HG03175 (cell line): ENCODE data around the gene ZNF511.

Source experiments
- ATAC-seq: cut with Tn5 transposase; IDR thresholded peaks from one replicate; pipeline ENCODE4 v1.9.1; 2021; ENCODE audit warnings: mild to moderate bottlenecking, moderate library complexity; ENCODE audit not compliant: unreplicated experiment

The ZNF511 gene

GRCh38 chr10:133334503-133335245 lies 26.0 kb downstream of the ZNF511 start:
- no peak for ATAC-seq

GRCh38 chr10:133335246-133336117 lies 26.8 kb downstream of the ZNF511 start:
- no peak for ATAC-seq

GRCh38 chr10:133336118-133336576 lies 27.4 kb downstream of the ZNF511 start:
- no peak for ATAC-seq

GRCh38 chr10:133336577-133337369 lies 28.1 kb downstream of the ZNF511 start, which contains the start of gene CALY:
Gene CALY, minus strand, starts transcription at chr10:133336896. Its CDS starts 7,907 bp downstream, at chr10:133328989.
- no peak for ATAC-seq

- no peak for ATAC-seq
Measured at GRCh38 chr10:133337370-133337725, 28.6 kb downstream of the ZNF511 start.

- ATAC-seq: no peak
Measured at GRCh38 chr10:133338080-133339071, 29.7 kb downstream of the ZNF511 start.

GRCh38 chr10:133339708-133340380 lies 31.1 kb downstream of the ZNF511 start:
- ATAC-seq: no peak

GRCh38 chr10:133341983-133342382 lies 33.3 kb downstream of the ZNF511 start:
- ATAC-seq: no peak

GRCh38 chr10:133342942-133343341 lies 34.2 kb downstream of the ZNF511 start:
- ATAC-seq: no peak

- no peak for ATAC-seq
Measured at GRCh38 chr10:133343558-133343957, 34.8 kb downstream of the ZNF511 start.

GRCh38 chr10:133344236-133344635 lies 35.5 kb downstream of the ZNF511 start:
- ATAC-seq: no peak

- ATAC-seq: no peak
Measured at GRCh38 chr10:133346413-133346812, 37.7 kb downstream of the ZNF511 start.

GRCh38 chr10:133347710-133348517 lies 39.2 kb downstream of the ZNF511 start:
- ATAC-seq: no peak

- no peak for ATAC-seq
Measured at GRCh38 chr10:133349160-133349568, 40.5 kb downstream of the ZNF511 start.

- ATAC-seq: no peak
Measured at GRCh38 chr10:133349577-133350011, 40.9 kb downstream of the ZNF511 start.

- ATAC-seq: no peak
Measured at GRCh38 chr10:133350283-133350949, 41.7 kb downstream of the ZNF511 start.

GRCh38 chr10:133350950-133351329 lies 42.2 kb downstream of the ZNF511 start:
- no peak for ATAC-seq
